ENCODE data around the gene DIS3L2.

DNA sequence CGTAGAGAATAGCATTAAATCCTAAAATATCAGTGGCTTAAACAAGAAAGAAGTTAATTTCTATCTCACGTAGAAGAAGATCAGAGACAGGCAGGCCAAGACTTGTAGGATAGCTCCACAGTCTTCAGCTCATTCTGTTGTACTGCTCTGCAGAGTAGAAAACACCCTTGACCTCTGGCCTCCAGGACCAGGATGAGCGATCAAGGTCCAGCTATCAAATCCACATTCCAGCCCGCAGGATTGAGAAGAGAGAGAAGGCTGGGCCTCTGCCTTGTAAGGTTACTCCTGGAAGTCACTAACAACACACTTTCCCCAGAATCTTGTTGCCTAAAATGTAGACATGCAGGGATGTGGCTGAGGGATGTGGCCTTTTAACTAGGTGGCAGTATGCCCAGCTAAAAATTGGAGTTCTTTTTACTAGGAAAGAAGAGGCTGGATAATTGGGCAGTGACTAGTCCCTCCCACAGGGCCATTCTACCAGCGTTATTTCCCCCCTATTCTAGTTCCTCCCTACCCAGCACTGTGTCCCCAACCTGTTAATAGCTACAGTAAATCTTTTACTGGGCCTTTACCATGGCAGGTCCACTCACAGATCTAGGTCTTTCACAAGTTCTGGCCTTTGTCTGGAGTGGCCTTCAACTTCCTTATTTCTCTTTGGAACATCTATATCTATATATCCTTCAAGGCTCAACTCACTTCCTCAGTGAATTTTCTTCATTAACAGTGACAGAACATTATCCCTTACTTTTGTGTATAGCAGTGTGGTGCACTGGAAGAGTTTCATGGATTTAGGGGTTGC, 165.0 kb downstream of the DIS3L2 start:
- TF ChIP-seq POLR2A (IDR thresholded peaks at IDR 0.05; ENCODE audit: low read length) (no peak), GATA1 (IDR thresholded peaks at IDR 0.05; ENCODE audit: low read depth, low read length) (no peak)

Measured in erythroblast (primary cell).